MM.1S (cell line): ENCODE results near the gene RFX2.

Experiments used
- DNase-seq: peaks from one replicate; pipeline ENCODE4 v3.0.0-alpha.2; 2015
- H2AFZ ChIP-seq: fragments of 300-600 bp; sonication (generic); 2 replicates; pipeline ENCODE4 v1.6.0; 2016; ENCODE audit warnings: antibody characterized with exemption, low read length
- H3F3A ChIP-seq: fragments of 300-600 bp; sonication (generic); 2 replicates; pipeline ENCODE4 v1.6.1; 2016; ENCODE audit warnings: mild to moderate bottlenecking, antibody characterized with exemption, low read length, moderate library complexity, mixed read lengths; ENCODE audit not compliant: insufficient read depth
- H3K27ac ChIP-seq: fragments of 300-600 bp; sonication (generic); 2 replicates; pipeline ENCODE4 v1.5.1; 2016; ENCODE audit warnings: mild to moderate bottlenecking, low read length
- H3K27me3 ChIP-seq: fragments of 300-600 bp; sonication (generic); replicated peaks from 2 replicates; pipeline ENCODE4 v1.6.0; 2016; ENCODE audit warnings: low read length; ENCODE audit not compliant: insufficient read depth
- H3K36me3 ChIP-seq: fragments of 300-600 bp; sonication (generic); replicated peaks from 2 replicates; pipeline ENCODE4 v1.6.1; 2016; ENCODE audit warnings: mild to moderate bottlenecking, low read length, mixed read lengths; ENCODE audit not compliant: insufficient read depth
- H3K4me1 ChIP-seq: fragments of 300-600 bp; sonication (generic); 2 replicates; pipeline ENCODE4 v1.6.1; 2016; ENCODE audit warnings: low read length, mixed read lengths
- H3K4me2 ChIP-seq: fragments of 300-600 bp; sonication (generic); 2 replicates; pipeline ENCODE4 v1.6.0; 2016; ENCODE audit warnings: low read depth, low read length
- H3K4me3 ChIP-seq: fragments of 300-600 bp; sonication (generic); 2 replicates; pipeline ENCODE4 v1.5.1; 2016; ENCODE audit warnings: low read length, mixed read lengths
- H3K79me2 ChIP-seq: fragments of 300-600 bp; sonication (generic); 2 replicates; pipeline ENCODE4 v1.6.1; 2016; ENCODE audit warnings: mixed run types, low read length, mixed read lengths
- H3K9ac ChIP-seq: fragments of 300-600 bp; sonication (generic); 2 replicates; pipeline ENCODE4 v1.6.1; 2016; ENCODE audit warnings: low read length, mixed read lengths
- H3K9me2 ChIP-seq: fragments of 300-600 bp; sonication (generic); replicated peaks from 2 replicates; pipeline ENCODE4 v1.6.1; 2016; ENCODE audit warnings: mild to moderate bottlenecking, low read length, mixed read lengths; ENCODE audit not compliant: insufficient read depth
- H3K9me3 ChIP-seq: fragments of 300-600 bp; sonication (generic); replicated peaks from 2 replicates; pipeline ENCODE4 v1.6.1; 2016; ENCODE audit warnings: mild to moderate bottlenecking, low read length, mixed read lengths; ENCODE audit not compliant: insufficient read depth
- H4K20me1 ChIP-seq: fragments of 300-600 bp; sonication (generic); 2 replicates; pipeline ENCODE4 v1.6.1; 2016; ENCODE audit warnings: mild to moderate bottlenecking, low read length, moderate library complexity, mixed read lengths; ENCODE audit not compliant: insufficient read depth
- CTCF ChIP-seq: fragments of 300-600 bp; sonication (generic); IDR thresholded peaks from 2 replicates; pipeline ENCODE4 v1.5.1; 2016; ENCODE audit warnings: antibody characterized with exemption, low read length, mixed read lengths
- EZH2 ChIP-seq: fragments of 300-600 bp; sonication (generic); optimal IDR thresholded peaks from 2 replicates; pipeline ENCODE3; 2017; ENCODE audit warnings: low read depth, mild to moderate bottlenecking, antibody characterized with exemption, low read length, mixed read lengths
- EZH2phosphoT487 ChIP-seq: fragments of 300-600 bp; sonication (generic); IDR thresholded peaks from 2 replicates; pipeline ENCODE4 v1.6.1; 2018; ENCODE audit warnings: antibody characterized with exemption, low read length

Gene RFX2

GRCh38 chr19:6018786-6019185, 91.5 kb downstream of the RFX2 start:
- DNase-seq = no peak
- Histone ChIP-seq H3K36me3 (no peaks in the 10 kb centered on the region), H2AFZ (no peak overlapping the region), H3K4me1 (no peaks in the 10 kb centered on the region), H3K4me3 (no peak overlapping the region), H3K79me2 (no peaks in the 10 kb centered on the region), H4K20me1 (no peaks in the 10 kb centered on the region), H3K9me2 (no peaks in the 10 kb centered on the region), H3F3A (no peaks in the 10 kb centered on the region), H3K4me2 (no peak overlapping the region), H3K9me3 (no peaks in the 10 kb centered on the region), H3K27ac (no peak overlapping the region), H3K9ac (no peak overlapping the region), H3K27me3 (peaks cover 96% of the 10 kb centered on the region)
- TF ChIP-seq CTCF (peak; percentile 37), EZH2phosphoT487 (no peak)

GRCh38 chr19:6017576-6017975, 92.7 kb downstream of the RFX2 start:
- H2AFZ ChIP-seq = no peak overlapping the region
- no peaks in the 10 kb centered on the region for H3K79me2 ChIP-seq
- H3K27me3 ChIP-seq = peaks cover 96% of the 10 kb centered on the region
- no peak for TF ChIP-seq EZH2
- no peak overlapping the region for H3K4me2 ChIP-seq
- H3K4me1 ChIP-seq = no peaks in the 10 kb centered on the region
- no peaks in the 10 kb centered on the region for H3K9me3 ChIP-seq
- no peak overlapping the region for H3K9ac ChIP-seq
- H3K36me3 ChIP-seq = no peaks in the 10 kb centered on the region
- H3K27ac ChIP-seq = no peak overlapping the region
- no peak for DNase-seq
- no peaks in the 10 kb centered on the region for H4K20me1 ChIP-seq
- H3F3A ChIP-seq = no peaks in the 10 kb centered on the region
- H3K9me2 ChIP-seq = no peaks in the 10 kb centered on the region
- H3K4me3 ChIP-seq = no peak overlapping the region

- Histone ChIP-seq H3F3A (no peaks in the 10 kb centered on the region), H4K20me1 (no peaks in the 10 kb centered on the region), H2AFZ (no peak overlapping the region), H3K27me3 (peaks cover 96% of the 10 kb centered on the region), H3K79me2 (no peaks in the 10 kb centered on the region), H3K9me3 (no peaks in the 10 kb centered on the region), H3K27ac (no peak overlapping the region), H3K4me3 (no peak overlapping the region), H3K9ac (no peak overlapping the region), H3K36me3 (no peaks in the 10 kb centered on the region), H3K9me2 (no peaks in the 10 kb centered on the region), H3K4me1 (no peaks in the 10 kb centered on the region), H3K4me2 (no peak overlapping the region)
- no peak for DNase-seq
- TF ChIP-seq EZH2 = no peak
- TF ChIP-seq CTCF = no peak
- no peak for TF ChIP-seq EZH2phosphoT487
These were observed 94.3 kb downstream of the RFX2 start for GRCh38 chr19:6015841-6016545.

GRCh38 chr19:6014551-6015135, 95.7 kb downstream of the RFX2 start:
- no peaks in the 10 kb centered on the region for H3K4me1 ChIP-seq
- H3K27me3 ChIP-seq = peaks cover 92% of the 10 kb centered on the region
- no peaks in the 10 kb centered on the region for H3K36me3 ChIP-seq
- H3K9me3 ChIP-seq = no peaks in the 10 kb centered on the region
- H2AFZ ChIP-seq = no peak overlapping the region
- DNase-seq = no peak
- TF ChIP-seq CTCF = no peak
- TF ChIP-seq EZH2 = no peak
- no peak for TF ChIP-seq EZH2phosphoT487
- no peaks in the 10 kb centered on the region for H3F3A ChIP-seq
- no peak overlapping the region for H3K4me3 ChIP-seq
- no peak overlapping the region for H3K9ac ChIP-seq
- H3K9me2 ChIP-seq = no peaks in the 10 kb centered on the region
- H3K79me2 ChIP-seq = no peaks in the 10 kb centered on the region
- no peak overlapping the region for H3K27ac ChIP-seq
- no peak overlapping the region for H3K4me2 ChIP-seq
- H4K20me1 ChIP-seq = no peaks in the 10 kb centered on the region
